GM18909 (cell line): ENCODE measurements around the gene TBXA2R.
A peak's percentile ranks its signal among the peaks of the same experiment; 100 is the strongest.
"Not testable (repeated sequence)": the region's sequence is repeated elsewhere in the genome, so short reads cannot be mapped to it uniquely, and the experiment has no call there.

Experiments used
- ATAC-seq: cut with Tn5 transposase; IDR thresholded peaks from one replicate; pipeline ENCODE4 v1.9.1; 2021; ENCODE audit warnings: mild to moderate bottlenecking; ENCODE audit not compliant: unreplicated experiment, poor library complexity

TBXA2R gene

DNA sequence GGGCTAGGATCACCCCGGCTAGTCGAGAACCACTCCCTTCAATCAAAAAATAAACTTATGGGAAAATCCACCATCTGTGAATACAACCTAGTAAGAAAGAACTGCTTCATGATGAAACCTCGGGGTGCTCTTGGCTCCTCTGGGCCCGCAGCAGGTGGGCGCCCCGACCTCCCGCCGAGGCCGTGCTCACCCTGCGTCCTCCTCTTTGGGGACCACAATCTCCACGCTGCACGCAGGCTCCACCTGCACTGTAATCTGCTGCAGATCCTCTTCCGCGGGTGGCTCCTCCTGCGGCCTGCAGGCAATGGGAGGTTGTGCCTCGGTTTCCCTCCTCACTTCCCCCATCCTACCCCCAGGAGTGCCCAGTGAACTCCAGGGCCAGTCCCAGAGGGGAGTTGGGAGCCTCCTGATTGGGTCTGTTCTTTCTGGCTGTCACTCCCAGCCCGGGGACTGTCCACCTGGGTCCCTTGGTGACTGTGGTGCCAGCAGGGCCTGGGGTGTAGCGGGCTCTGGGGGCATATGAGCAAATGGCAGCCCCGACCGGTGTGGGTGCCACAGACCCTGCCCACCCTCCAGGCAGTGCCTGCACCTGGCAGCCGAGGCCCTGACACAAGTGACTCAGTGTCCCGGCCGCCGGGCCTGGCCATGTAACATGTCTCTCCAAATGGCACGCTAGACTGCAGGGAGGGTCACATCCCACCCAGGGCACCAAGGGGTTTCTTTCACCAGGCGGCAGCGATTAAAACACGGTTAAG, 35.0 kb upstream of the TBXA2R start:
- ATAC-seq, result no peak

DNA sequence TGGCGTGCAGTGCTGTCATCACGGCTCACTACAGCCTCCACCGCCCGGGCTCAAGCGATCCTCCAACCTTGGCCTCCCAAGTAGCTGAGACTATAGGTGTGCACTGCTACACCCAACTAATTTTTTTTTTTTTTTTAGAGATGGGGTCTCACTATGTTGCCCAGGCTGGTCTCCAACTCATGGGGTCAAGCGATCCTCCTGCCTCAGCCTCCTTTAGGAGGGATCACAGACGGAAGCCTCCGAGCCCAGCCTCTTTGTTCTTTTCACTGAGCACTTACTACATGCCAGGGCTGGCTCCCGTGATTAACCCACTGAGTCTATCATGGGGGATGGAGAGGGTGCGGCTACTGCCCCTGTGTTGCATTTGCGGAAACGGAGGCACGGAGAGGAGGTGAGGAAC, 32.8 kb upstream of the TBXA2R start:
- ATAC-seq, result no peak

DNA sequence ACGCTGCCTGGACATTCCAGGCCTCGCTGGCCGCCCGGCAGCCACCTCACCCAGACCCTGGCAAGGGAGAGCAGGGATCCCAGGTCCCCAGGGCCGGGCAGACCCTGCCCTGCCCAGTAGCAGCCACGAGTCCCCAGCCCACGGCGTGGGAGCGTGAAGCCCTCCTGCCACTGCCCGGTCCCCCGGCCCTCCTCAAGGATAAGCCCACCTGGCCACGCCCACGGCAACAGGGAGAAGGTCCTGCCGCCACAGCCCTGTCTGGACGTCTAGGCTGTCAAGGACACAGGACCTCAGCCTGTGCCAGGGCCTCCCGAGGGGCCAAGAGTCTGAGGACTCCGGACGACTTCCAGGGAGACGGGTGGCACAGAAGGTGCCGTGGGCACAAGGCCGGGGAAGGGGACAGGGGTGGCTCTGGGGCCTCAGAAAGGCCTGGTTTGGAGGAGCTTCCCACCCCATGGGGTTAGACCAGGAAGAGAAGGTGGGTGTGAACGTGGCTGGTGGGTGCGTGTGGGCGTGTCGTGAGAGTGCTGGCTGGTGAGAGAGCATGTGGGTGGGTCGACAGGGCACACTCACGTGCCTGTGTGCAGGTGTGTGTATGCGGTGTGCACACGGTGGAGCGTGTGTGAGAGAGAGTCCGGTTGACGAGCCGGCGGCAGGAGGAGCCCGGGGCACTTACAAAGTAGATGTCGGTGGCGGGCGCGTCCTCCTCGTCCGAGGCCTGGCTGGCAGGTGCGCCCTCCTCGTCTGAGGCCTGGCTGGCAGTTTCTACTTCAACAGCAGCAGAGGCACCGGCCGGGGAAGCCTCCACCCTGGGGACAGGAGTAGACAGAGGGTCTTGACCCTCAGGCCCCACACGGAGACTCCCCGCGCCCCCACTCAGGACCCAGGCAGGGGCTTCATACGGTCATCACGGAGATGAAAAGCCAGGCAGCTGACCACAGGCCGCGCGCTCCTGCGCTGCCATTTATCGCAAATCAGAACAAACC, 31.8 kb upstream of the TBXA2R start:
- ATAC-seq, result no peak

DNA sequence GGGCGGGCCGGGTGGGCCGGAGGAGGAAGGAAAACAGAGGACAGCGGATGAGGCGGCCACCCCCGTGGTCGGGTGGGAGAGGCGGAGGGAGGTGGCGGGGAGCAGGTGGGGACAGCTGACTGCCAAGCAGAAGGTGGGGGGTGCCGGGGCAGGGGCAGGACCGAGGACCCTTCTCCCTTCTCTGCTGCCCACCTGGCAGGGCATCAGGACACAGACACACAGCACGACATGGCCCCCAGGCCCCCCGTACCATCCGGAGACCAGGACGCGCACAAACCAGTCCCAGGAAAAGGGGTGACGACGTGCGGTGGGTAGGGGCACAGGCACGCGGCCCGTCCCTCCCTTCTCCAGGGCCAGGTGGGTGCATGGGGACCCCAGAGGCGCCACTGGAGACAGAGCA, 30.9 kb upstream of the TBXA2R start:
- no peak for ATAC-seq

DNA sequence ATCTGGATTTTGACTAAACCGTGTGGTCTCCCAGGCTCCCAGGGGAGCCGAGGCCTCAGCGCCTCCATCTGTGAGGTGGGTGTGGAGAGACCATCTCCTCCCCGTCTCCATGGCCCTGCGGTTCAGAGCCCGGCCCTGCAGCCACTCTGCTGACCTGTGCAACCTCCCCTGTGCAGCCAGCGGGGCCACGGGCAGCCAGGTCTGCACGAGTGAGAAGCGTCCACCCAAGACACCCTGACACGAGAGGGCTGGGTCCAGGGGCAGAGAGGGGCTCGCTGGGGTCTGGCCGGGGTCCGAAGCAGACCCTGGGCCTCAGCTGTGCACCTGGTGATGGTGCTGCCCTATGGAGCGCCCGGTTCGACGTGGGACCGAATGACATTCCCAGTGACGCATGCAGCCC, 30.3 kb upstream of the TBXA2R start:
- no peak for ATAC-seq

DNA sequence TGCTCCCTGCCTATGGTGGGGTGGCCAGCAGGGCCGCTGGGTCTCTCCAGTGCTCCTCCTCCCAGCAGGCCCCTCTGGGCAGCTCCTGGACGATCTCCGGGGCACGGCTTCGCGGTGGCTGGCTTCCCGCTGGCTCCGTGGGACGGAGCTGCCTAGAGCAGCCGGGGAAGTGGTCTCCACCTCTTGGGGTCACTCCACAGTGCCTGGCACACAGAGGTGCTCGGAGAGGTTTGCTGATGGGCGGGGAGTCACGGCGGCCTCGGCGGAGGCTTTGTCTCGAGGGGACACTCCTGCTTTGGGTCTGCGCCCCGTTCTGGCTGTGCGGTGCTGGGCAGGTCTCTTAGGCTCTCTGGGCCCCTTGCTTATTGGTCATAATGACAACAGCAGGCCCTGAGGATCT, 29.8 kb upstream of the TBXA2R start:
- ATAC-seq, result no peak

DNA sequence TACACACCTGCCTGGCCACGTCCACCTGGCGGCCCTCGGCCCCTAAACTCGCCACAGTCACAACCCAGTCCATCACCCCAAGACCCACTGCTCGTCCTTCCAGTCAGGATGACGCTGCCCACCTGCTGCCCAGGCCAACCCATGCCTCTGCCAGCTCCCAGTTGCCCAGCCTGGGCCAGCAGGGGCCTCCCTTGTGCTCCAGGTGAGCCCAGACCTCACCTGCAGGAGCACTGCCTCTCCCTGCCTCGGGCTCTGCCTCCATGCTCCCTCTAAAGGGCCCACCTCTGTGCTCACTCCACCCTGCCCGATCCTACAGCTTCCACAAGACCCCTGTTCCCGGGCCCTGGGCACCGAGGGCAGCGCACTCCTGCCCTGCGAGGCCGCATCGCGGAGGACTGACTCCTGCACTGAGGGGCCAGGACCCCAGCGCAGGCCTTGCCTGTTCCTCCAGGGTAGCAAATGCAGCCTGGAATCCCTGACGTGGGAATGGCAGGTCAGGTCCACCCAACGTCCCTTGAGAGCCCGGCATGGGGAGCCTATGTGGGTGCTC, 27.9 kb upstream of the TBXA2R start:
- no peak for ATAC-seq

DNA sequence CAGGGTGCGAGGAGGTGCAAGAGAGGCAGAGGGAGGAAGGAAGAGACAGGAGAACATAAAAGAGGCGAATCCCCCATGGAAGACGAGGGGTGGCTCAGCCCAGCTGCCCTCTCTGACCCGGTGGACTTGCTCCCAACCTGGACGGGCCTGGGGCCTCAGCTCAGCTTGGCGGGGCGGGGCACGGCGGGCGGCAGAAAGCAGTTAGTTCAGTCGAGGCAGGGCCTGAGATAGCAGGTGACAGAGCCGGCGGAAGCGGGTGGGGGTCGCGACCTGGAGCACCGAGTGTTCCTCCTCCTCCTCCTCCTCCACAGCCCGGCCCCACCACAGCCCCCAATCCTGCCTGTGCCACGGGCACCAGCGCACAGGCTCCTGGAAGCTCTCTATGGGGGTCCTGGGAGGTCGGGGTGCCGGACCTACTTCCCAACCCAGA, 26.9 kb upstream of the TBXA2R start:
- ATAC-seq, result no peak

DNA sequence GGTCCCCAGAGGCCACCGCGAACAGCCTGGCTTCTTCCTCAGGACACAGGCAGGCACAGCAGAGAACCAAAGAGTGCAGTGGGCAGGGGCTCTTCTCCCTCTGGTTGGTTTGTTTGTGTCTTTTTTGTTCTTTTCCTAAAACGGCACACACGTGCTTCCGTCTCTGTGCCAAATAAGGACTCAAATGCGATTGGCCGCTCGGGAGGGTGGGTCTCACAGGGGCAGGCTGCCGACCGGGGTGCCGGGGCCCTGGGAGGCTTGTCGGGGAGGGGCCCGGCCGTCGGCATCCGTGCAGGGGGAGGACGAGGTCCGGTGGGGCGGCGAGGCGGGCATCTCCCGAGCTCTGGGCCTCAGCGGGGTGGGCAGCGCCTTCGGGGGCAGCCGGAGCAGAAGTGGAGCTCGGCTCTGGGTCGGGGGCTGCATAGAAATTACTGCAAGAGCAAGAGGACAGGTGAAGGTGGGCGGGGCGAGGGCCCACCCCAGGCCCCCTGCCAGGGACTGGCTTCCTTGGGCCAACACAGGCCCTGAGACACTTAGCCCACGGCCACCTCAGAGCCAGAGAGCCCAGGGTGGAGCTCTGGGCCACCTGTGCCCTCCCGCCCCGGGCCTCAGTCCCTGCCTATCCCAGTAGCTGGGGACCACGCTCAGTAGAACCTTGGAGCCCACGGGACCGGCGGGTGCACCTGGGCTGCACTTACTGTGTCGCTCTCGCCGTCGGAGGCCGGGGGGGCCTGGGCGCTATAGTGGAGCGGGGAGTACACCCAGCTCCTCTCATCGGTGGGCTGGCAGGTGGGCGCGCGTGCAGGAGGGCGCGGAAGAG, 26.3 kb upstream of the TBXA2R start:
- no peak for ATAC-seq

DNA sequence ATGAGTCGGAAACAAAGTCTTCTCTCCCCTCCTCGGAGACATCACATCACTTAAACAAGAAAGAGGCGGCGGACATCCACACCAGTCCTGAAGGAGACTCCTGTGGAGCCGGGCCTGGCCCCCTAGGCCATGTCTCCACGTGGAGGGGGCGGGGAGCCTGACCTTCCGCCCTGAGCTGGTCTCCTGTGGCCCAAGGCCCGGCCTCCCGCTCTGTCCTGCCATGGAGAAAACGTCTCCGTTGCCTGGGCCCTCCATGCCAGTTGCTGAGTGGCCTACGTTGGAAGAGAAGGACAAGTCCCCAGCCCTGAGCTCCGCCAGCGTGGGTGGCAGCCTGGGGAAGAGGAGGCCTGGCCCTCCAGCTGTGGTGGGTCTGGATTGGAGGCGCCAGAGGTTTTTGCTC, 25.4 kb upstream of the TBXA2R start:
- no peak for ATAC-seq

DNA sequence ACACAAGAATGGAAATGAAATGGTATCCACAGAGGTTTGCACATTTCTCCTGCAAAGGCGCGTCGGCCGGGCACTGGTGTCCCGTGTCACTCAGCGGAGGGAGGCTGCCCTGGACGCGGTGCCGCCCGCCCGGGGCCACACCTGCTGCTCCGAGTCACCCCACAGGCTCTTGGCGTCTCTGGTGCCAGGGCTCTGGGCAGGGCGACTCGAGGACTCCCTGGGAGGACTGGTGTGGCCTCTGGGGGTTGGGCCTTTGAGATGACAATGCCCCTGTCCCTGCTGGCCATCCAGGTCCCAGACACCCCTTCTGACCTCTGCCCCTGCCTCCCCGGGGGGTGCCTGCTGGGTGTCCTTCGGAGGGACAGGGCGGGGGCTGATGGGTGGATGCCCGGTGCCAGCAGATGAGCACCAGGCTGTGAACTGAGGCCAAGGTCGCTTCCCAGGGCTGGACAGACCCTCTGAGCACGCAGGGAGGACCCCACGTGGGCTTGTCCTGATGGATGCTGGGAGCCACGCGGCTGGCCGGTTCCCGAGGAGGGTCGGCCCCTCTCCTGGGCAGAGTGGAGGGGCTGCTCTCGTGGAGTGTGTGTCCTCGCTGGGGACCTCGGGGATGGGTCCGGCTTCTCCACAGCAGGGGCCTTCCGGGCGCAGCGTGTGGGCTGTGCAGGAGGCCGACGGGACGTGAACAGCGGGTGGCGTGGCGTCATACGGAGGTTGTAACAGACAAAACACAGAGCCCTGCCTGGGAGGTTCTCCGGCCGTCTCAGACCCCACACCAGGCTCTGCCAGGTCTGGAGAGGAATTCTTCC, 24.6 kb upstream of the TBXA2R start:
- no peak for ATAC-seq

DNA sequence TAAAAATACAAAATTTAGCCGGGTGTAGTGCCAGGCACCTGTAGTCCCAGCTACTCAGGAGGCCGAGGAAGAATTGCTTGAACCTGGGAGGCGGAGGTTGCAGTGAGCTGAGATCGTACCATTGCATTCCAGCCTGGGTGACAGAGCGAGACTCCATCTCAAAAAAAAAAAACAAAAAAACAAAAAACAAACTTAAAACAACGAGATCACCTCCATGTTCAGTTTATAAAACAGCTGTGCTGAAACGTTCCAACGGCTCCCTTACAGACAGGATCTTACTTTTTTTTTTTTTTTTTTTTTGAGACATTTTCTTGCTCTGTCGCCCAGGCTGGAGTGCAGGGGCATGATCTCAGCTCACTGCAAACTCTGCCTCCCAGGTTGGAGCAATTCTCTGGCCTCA, 22.1 kb upstream of the TBXA2R start:
- ATAC-seq, result not testable (repeated sequence)

DNA sequence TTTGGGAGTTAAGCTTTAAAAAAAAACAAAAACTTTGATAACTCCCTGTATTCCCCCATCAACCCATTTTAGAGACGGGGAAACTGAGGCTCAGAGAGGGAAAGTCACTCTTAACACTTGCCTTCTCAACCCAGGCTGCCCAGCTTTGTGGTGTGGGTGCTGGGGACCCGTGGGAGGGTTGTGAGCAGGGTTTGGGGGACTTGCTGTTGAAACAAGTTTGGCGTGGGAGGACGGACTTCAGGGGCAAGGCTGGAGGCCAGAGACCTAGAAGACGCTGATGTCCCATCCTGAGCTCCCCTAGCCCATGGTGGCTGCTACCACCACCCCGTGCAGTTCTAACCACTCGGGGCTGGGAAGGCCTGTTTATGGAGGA, 20.7 kb upstream of the TBXA2R start:
- no peak for ATAC-seq

DNA sequence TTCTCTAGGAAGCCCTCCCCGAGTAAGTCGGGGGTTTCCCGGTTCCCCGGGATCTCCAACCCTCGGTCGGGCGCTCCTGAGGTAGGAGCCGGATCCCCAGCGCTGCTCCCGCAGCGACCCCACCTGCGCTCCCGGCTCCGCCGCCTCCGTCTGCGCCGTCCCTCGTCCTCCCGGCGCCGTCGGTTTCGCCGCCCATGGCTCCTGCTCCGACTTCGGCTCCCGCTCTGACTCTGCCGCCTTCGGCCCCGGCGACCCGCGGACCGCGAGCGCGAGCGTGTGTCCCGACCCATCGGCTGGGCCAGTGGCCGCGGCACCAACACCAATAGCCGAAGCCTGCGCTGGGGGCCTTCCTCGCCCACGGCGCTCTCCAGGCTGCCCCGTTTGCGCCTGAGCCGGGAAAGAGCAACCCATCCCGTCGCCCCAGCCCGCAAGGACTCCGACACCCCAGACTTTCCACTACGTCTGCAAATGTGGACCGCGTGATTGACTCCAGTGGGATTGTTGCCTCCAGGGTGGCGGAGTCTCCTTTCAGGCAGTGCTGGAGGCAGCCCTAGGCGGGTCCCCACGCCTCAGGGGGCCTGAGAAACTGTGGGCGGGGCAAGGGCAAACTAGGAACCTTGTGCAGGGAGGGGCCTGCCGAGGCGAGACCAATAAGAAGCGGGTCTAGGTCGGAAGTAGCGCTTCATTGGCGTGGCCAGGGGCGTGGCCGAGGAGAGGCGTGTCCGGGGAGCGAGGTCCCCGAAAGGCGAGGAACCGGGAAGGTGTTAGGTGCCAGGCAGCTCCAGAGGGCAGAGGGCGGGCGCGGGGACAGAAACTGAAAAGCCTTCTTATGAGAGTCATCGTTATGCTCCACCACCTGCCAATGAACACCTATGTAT, 20.0 kb upstream of the TBXA2R start, which contains the start of gene CACTIN:
TSS of gene CACTIN (minus strand) at position 318 of the 878 bp plus-strand sequence. CDS start at position 290, 28 bp downstream.
- peak; percentile 83 for ATAC-seq

DNA sequence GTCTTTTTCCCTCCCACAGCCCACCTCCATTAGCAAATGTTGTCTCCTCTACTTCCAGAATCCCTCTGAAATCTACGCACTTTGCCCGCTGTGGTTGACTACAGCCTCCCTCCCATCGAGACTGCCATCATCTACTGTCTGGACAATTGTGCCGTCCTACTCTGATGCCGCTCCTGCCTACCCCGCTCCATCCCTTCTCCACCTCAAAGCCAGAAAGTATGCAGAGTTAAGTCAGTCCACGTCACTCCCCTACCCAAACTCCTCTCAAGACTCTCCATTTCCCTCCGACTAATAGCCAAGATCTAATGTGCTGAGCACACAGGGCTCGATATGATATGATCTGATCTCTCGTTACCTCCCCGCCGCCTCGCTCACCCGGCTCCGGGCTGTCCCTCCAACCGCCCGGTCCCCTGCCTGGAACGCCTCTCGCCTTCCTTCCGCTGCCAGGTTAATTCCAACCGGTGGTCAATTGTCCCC, 19.4 kb upstream of the TBXA2R start:
- ATAC-seq, result no peak

DNA sequence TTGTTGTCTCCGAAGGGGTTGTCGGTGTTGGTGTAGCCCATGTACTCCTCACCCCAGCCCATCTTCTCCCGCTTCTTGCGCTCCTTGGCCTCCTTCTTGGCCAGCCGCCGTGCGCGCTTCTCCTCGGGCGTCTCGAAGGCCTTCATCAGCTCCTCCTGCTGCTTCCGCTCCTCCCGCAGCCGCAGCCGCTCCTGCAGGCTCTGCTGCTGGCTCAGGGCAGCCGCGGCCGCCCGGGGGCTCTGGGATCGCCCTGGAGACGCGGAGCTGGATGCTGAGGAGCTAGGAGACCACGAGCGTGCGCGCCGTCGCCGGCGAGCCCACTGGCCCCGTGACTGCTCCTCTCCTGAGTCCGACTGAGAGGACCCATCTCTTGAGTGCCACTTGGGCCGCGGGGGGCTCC, 17.0 kb upstream of the TBXA2R start:
- ATAC-seq, result no peak

DNA sequence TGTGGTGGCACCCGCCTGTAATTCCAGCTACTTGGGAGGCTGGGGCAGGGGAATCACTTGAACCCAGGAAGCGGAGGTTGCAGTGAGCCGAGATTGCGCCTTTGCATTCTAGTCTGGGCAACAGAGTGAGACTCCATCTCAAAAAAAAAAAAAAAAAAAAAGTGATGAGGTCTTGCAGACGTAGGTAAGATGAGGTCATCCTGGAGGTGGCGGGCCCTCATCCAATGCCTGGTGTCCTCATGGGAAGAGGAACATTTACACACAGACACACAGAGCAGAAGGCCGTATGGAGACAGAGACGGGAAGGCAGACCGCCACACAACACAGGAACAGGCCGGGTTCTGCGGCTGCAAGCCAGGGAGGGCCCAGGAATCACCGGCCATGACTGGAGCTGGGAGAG, 15.5 kb upstream of the TBXA2R start:
- ATAC-seq, result no peak

DNA sequence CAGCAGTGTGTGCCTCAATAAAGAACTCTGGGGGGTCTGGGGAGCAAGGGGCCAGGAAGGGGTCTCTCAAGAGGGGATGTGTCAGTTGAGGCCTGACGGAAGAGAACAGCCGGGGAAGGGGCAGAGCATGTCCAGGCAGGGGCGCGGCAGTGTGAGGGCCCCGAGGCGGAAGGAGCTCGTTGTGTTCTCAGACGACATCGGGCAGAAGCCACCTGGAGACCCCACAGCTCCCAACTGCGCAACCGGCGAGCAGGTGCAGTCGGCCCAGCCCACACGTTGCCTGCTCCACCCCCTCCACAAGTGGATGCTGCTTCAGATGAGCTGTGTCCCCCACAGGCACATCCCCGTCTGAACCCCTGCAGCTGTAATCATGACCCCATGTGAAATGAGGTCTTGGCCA, 15.0 kb upstream of the TBXA2R start:
- no peak for ATAC-seq
